GM19351 (cell line): Measurements from ENCODE around the gene OTULIN.

ENCODE experiments used
- ATAC-seq: cut with Tn5 transposase; IDR thresholded peaks from one replicate; pipeline ENCODE4 v1.9.1; 2021; ENCODE audit warnings: mild to moderate bottlenecking, moderate library complexity; ENCODE audit not compliant: unreplicated experiment

OTULIN gene

DNA sequence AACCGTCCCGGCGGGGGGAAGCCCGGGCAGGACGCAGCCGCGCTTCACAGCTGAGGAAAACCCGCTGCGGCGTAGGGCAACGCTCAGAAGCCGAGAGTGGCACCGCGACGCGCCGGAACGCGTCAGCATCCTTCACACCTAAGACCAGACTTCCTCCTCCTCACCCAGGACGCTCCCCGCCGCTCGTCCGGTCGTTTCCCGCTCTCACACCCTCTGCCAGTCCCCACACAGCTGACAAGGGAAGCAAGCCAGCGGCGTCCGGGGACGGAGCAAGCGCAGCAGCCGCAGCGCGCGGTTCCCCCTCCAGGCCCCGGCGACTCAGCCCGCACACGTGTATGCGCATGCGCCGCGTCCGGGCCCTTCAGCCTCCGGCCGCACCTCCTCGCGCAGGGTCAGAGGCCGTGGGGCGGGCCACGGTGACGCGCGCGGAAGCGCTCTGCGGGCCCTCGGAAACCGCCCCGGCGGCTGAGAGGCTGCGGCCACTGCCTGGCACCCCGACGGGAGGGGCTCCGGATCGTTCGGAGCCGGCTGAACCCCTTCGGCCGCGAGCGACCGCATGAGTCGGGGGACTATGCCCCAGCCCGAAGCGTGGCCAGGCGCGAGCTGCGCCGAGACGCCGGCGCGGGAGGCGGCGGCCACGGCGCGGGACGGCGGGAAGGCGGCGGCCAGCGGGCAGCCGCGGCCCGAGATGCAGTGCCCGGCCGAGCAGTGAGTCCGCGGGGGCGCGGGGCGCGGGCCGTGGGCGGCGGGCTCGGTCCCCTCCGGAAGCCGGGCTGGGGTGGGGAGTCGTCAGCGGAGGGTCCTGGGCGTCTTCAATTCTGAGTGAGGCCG is at the start of gene OTULIN:
TSS of gene OTULIN (plus strand) at position 449 of the 831 bp plus-strand sequence. CDS start at position 557, 108 bp downstream.
- peak; percentile 58 for ATAC-seq

GRCh38 chr5:14615365-14615764 is 49.2 kb upstream of the OTULIN start:
- ATAC-seq, result no peak

GRCh38 chr5:14617441-14617840 is 47.1 kb upstream of the OTULIN start:
- no peak for ATAC-seq

- no peak for ATAC-seq
Observed at GRCh38 chr5:14627270-14627669, 37.2 kb upstream of the OTULIN start.

DNA sequence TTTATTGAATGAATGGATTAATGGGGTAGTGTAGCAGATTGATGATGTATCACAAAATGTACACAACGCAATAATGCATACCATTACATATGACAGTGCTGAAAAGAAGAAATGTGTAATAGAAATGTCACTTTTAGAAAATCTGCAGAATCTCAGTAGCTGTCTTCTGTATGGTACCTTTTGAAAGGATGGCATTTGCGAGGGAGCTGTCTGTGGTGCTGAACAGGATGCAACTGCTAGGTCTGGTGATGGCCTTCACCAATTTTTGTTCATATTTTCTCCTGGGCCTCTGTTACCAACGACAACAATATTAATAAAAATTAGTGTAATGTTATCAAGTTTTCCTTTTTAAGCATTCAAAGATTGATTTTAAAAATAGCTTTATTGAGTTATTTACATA is 36.2 kb upstream of the OTULIN start:
- ATAC-seq, result no peak

DNA sequence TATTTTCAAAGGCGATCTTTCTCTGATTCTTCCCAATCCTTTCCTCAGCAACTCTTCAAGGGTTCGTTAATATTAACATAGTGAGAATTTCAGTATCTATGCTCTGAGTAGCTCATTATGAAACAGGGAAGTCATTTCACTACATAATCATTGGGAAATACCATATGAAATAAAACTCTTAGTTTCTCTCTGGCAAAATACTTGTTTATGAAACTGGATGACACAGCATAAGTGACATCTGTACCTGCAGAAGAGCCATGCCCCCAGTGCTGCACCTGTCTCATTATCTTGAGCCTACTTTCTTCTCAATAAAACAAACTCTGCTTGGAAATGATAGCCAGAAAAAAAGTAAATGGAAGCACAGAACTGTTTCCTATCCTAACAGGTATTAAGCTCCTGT is 33.8 kb upstream of the OTULIN start:
- no peak for ATAC-seq

DNA sequence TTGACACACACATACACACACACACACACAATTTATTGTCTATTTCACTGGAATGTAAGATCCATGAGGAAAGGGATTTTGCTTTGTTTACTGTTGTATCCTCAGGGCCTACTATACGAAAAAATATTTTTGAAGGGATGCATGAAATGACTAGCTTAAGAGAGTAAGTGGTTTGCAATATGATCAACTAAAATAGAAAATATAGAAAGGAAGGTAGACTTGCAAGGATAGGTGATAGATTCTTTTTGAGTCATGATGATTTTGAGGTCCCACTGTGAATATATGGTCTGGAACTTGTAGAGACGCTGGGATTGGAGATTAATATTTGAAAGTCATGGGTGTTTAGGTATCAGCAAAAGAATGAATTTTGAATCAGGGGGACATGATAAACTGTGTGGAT is 28.9 kb upstream of the OTULIN start:
- no peak for ATAC-seq

- no peak for ATAC-seq
Observed at GRCh38 chr5:14640765-14641164, 23.8 kb upstream of the OTULIN start.

GRCh38 chr5:14644623-14645237 is 19.8 kb upstream of the OTULIN start:
- no peak for ATAC-seq

DNA sequence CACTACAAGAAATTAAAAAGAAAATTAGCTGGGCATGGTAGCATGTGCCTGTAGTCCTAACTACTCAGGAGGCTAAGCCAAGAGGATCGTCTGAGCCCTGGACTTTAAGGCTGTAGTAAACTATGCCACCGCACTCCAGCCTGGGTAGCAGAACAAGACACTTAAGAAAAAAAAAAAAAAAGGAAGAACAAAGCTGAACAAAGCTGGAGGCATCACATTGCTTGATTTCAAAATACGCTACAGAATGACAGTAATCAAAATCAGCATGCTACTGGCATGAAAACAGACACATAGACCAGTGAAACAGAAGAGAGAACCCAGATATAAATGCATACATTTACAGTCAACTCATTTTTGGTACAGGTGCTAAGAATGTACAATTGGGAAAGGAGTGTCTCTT is 14.5 kb upstream of the OTULIN start:
- ATAC-seq, result no peak

- ATAC-seq, result no peak
Observed at GRCh38 chr5:14655146-14655741, 9.3 kb upstream of the OTULIN start.

DNA sequence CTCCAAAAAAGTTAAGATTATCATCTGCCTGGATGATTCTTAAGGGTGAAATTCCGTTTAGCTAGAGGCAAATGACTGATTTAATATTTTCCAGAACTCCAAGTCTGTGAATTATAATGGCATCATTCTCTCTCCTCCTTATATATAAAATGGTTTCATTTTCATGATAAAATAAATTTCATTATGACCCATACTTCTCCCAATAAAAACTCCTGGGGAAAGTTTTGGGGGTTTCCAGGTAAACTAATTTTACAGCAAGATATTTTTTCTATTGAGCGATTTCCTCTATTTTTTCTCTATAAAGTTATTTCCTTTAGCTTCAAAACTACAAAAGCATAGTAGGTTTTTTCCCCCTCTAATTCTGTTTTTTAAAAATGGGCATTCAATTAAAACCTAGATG is 7.6 kb upstream of the OTULIN start:
- no peak for ATAC-seq

DNA sequence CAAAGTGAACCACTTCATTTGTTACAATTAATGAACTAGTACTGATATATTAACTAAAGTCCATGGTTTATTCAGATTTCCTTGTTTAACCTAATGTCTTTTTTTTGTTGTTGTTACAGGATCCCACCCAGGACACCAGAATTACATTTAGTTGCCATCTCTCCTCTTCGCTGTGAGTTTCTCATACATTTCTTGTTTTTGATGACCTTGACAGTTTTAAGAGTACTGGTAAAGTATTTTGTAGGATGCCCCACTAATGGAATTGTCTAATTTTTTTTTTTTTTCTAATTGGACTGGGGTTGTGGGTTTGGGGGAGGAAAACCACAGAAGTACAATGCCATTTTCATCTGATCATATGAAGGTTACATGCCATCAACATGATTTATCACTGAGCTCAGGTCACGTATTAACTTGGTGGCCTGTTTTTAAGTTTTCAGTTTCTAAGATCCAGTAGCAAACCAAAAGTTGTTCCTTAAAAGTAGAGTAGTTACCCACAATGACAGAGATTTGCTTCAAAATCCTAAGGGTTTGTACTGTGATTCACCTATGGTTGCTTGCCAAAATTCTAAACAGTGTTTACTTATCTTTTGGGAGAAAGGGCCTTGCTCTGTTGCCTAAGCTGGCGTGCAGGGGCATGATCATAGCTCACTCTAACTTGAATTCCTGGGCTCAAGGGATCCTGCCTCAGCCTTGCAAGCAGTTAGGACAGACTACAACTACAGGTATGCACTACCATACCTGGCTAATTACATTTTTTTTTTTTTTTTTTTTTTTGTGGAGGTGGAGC is 4.5 kb upstream of the OTULIN start:
- ATAC-seq, result no peak

- no peak for ATAC-seq
Observed at GRCh38 chr5:14660833-14661232, 3.7 kb upstream of the OTULIN start.

DNA sequence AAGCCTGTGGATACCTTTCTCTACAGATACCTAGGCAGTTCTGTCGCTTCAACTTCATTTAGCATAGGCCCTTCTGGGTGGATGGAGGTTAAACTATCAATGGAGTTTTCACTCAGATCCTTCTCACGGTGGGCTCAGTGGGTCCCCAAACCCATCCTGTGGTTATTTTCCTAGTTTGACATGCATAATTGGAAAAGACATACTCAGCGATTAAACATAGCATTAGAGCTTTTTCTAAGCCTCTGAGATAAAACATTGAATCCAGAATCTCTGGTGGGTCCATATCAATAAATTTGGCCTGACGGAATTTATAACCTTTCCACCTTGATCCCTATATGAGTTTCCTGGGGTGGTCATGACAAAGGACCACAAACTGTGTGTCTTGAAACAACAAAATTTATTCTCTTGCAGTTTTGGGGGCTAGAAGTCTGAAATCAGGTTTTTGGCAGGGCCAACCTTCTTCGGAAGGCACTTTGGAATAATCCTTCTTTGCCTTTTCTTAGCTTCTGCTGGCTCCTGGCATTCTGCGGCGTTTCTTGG is 1.7 kb upstream of the OTULIN start:
- no peak for ATAC-seq

GRCh38 chr5:14663734-14664269 is 716 bp upstream of the OTULIN start:
- peak; percentile 19 for ATAC-seq

DNA sequence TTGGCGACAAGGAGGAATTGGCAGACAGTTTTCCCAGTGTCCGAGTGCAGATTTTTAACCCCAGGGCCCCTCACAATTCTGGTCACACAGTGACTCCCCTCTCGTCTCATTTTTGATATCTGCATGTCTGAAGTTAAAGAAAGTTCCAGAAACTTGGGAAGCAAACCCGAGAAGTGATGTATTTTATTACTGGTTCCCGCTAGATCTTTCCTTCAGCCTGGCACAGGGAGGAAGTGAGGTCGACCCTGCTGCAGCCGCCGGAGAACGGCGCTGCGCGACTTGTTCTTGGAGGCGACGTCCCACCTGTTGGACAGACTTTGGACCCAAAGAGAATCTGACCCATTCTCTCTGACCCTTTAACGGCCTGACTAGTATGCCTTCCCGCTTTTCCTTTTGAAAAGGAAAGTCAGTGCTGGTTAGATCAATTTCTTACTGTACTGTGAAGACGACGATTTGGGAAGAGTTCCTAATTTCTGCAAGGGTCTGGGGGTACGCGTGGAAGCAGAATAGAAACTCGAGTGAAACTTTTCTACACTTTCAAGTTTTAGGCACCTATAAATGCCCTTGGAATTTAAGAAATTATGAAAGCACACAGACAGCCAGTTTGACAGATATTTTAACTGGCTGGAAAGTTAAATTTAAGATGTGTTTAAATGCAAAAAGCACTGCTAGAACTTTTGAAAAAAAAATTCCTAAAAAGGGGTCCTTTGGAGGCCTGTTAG is 744 bp downstream of the OTULIN start:
- ATAC-seq, result no peak

DNA sequence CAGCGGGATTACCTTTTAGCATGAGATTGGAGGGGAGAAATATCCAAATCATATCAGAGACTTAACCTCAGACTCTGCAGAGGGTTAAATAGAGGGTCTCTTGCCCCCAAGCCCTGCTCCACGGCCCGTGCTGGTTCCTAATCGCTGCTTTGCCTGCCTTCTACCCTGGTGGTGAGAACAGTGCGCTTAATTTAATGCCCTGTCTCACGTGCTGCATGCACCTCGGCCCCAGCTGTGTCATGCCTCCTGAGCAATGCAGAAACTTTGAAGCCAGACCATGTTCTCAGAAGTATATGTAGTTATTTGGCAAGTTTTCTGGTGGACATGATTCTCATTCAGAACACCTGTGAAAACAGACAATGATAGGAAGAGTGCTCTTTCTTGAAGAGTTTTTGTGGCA is 1.4 kb downstream of the OTULIN start:
- peak; percentile 35 for ATAC-seq

DNA sequence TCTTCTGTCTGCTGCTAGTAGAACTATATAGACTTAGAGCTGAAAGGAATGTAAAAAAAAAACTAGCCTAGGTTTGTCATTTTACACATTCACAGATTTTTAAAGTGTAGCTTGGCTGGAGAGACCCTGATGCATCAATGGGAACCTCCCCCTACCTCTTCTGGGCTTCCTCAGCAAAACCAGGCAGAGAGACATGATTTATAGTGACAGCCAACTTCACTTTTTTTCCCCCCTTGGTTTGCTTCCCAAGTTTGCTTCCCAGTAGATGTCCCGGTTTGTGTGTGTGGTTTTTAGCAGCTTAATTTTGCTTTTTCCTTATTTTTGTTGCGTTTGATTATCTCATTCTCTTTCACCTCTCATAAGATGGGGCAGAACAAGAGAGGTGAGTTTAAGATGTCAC is 1.8 kb downstream of the OTULIN start:
- ATAC-seq, result no peak

DNA sequence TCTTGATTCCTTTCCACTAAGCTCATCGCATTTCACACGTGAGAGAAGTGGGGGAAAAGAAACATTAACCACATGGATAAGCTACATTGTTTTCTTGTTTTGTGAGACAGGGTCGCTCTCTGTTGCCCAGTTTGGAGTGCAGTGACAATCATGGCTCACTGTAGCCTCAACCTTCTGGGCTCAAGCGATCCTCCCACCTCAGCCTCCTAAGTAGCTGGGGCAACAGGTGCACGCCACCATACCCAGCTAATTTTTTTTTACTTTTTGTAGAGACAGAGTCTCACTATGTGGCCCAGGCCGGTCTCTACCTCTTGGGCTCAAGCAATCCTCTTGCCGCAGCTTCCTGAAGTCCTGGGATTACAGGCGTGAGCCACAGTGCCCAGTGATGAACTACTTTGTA is 2.8 kb downstream of the OTULIN start:
- no peak for ATAC-seq
